ENCODE data around the gene PPL.
"Not testable (repeated sequence)": the region's sequence is repeated elsewhere in the genome, so short reads cannot be mapped to it uniquely, and the experiment has no call there.

PPL gene
- total RNA-seq, result 0 reads per million in 4 donors

DNA sequence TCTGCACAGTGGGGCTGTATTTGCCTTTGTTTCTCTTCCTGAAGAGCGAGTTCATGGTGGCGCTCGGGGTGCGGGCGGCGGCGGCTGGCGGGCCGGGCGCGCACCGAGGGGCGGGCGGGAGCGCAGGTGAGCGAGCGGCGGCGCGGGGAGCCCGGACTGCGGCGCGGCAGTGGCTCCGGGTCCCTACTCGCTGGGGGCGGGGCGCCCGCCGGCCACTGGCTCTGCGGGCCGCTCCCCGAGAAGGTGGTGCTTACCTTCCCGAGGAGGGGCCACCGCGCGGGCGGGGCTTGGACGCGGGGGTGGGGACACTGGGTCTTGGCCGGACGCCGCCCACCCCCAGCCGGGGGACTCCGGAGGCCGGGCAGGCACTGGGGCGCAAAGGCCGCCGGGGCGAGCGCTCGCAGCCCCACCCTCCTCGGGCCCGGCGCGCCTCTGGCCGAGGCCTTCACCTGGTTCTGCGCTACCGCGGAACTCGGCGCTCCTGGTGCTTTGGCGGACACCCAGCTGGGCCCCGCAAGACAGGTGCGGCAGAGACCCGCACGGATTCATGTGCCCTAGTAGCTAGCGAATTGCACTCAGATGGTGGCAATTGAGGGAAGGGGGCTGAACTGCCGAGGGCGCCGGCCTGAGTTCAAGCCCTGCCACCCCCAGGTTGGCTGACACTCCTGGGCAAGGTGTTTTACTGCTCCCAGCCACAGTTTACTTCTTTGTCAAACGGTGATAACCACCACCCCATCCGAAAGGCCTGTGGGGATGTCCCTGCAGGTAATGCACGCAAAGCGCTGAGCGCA, at the start of gene PPL:
Gene PPL, minus strand, starts transcription at position 158 of the 791 bp plus-strand sequence. Its CDS starts 103 bp downstream, at position 55.
- DNase-seq, result no peak

- no peak for DNase-seq
These were observed 47.4 kb upstream of the PPL start for GRCh38 chr16:4984174-4984990.

DNA sequence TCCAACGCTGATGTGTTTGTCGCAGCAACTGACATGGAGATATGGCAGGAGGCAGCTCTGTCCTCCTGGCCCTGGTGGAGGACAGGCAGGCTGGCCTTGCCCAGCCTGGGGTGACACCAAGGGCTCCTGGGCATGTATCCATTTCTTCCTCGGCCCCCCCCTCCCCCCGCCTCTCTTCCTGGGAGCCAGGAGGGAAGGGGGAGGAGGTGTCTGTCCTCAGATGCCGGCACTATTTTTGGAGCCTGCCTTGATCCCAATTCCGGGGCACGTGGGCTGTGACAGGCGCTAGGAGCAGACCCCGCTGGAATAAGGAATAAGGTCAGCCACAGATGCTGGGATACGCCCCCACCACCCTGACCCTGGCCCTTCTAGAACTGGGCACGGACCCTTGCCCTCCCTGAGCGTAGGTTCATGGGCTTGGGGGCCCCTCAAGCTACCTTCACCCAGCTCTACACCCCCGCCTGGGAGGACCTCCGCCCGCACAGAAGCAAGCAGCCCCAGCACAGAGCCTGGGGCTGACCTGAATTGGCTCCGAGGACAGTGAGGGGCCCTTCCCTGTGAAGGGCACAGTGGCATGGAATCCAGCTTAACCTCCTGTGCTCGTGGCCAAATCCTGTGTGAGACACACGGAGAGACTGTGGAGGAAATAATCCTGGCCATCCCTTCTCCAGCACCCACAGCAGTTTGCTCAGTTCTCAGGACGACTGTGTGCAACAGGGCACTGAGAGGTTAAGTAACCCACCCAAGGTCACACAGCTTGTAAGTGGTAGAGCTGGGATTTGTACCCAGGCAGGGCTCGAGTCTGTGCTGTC, 45.3 kb upstream of the PPL start:
- no peak for DNase-seq

DNA sequence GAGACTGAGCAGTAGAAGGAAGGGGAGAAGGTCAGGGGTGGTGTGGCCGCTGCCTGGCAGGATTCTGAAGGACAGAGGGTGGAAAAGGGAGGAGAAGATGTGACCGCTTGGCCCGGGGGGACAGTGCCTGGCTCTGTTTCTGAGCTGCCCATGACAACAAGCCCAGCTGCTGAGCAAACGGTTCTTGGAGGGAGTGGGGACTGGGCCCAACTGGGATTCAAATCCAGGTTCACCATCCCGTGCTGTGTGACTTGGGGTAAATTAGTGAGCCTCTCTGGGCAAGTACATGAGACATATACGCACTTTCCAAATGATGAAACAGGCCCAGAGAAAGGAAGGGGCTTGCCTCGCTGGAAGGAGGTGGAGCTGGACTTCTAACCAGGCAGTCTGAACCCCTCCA, 44.5 kb upstream of the PPL start:
- no peak for DNase-seq

- DNase-seq, result no peak
These were observed 43.7 kb upstream of the PPL start for GRCh38 chr16:4980691-4981090.

DNA sequence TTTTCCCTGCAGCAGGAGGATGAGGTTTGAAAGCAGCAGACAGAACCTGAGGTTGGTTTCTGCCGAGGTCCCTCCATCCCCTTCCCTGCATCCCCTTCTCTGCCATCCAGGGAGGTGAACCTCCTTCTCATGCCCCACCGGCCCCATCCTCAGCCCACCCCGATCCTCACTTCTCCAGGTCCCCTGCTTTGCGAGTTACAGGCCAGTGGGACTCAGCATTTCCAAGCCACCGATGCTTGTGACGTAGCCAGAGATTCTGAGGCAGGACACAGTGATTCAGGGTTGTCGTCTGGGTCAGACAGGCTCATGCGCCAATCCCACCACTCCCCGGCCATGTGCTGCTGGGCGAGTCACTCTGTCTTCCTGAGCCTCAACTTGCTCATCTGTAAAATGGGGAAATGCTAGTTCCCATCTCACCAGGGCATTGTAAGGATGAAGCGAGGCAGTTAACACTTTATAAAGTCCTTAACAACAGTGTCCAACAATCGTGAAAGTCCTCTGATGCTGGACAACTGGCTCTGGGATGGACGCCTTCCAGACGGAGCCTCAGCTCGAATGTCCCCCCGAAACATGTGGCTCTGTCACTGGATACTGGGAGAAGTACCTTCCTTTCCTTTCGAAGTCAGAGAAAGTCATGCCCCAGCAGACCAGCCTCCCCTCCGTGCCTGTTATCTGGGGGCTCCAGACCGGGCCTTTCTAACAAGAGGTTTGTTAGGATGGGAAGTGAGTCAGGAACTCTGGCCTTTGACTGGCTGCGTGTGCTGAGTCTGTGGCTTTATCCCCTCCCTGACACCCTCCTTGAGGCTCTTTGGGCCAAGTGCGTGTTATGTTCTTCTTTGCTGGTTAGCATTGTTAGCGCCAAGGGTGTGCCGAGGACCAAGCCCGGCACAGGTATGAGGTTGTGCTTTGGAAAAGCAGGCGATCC, 43.0 kb upstream of the PPL start:
- no peak for DNase-seq

DNA sequence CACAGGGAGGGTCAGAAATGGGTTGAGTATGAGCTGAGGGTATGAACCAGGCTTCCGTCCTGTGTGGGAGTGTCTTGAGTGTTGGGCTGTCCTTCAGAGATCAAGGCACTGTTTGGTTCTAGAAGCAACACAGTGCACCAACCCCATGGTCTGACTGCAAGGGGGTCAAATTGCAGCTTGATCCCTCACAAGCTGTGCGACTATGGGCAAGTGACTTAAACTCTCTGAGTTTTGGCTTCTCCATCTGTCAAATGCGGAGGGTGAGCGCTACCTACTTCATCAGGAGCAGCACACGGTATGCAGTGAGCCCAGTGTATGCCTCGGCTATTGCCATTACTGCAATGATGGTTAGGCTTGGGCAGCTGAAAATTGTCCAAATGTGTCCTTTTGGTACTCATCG, 42.2 kb upstream of the PPL start:
- DNase-seq, result no peak

- no peak for DNase-seq
These were observed 39.7 kb upstream of the PPL start for GRCh38 chr16:4976611-4977145.

DNA sequence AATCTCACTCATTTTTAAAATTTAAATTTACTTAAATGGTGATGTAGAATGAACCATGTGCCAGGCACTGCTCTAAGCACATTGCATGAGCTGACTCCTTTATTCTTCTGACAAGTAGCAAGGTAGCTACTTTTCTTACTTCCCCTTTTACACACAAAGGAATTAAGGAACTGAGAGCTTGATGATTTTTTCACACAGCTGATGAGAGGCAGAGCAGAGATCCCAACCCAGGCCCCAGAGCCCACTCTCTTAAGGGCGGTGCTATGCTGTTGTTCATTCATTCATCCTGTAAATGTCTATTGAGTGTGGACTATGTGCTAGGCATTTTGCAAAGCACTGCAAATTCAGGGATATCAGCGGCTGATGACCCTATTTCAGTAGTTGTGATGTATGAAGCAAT, 39.1 kb upstream of the PPL start:
- DNase-seq, result no peak

DNA sequence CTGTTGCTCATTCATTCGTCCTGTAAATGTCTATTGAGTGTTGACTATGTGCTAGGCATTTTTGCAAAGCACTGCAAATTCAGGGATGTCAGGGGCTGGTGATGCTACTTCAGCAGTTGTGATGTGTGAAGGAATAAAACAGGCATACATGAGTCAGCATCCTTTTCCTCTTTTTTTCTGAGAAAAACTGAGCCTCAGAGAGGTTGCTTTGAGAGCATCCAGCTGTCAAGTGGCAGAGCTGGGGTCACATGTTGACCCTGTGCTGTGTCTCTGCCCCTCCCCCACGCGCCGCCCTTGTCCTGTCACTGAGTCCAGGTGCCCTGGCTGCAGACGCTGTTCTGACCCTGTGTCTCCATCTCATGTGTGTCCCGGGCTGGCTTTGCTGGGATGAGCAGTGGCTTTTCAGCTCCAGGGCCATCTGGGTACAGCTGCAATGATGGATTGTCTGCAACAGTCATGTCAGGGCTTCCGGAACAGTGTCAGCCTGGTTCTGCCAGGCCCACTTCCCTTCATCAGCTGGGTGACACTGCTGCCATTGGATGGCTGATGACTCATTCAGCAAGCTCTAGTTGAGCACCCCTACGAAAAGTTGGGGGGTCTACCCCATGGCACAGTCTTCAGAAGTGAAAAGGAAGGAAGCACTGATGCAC, 36.1 kb upstream of the PPL start:
- DNase-seq, result peak in 1 of 5 donors; percentile 79

DNA sequence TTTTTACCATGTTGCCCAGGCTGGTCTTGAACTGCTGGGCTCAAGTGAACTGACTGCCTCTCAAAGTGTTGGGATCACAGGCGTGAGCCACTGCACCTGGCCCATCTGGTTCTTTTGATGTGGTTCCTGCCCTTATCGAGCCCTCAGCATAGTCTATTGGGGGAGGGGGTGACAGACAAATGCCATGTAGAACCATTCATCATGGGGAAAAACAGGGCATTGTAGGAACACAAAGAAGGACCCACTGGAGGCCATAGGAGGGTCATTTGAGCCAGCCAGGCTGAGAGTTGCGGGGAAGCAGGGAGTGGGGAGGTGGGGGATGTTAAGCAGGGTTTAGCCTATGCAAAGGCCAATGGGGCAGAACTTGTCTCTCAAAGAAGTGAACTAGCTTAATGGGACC, 33.1 kb upstream of the PPL start:
- no peak for DNase-seq

- DNase-seq, result no peak
These were observed 32.0 kb upstream of the PPL start for GRCh38 chr16:4968879-4969483.

DNA sequence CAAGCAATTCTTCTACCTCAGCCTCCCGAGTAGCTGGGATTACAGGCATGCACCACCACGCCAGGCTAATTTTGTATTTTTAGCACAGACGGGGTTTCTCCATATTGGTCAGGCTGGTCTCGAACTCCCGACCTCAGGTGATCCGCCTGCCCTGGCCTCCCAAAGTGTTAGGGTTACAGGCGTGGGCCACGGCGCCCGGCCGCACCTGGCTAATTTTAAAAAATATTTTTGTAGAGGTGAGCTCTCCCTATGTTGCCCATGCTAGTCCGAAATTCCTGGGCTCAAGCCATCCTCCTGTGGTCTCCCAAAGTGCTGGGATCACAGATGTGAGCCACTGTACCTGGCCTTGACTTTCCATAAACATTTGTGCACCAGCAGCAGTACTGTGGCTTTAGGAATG, 31.3 kb upstream of the PPL start:
- DNase-seq, result not testable (repeated sequence)

GRCh38 chr16:4966736-4967453, 29.9 kb upstream of the PPL start:
- DNase-seq, result no peak

DNA sequence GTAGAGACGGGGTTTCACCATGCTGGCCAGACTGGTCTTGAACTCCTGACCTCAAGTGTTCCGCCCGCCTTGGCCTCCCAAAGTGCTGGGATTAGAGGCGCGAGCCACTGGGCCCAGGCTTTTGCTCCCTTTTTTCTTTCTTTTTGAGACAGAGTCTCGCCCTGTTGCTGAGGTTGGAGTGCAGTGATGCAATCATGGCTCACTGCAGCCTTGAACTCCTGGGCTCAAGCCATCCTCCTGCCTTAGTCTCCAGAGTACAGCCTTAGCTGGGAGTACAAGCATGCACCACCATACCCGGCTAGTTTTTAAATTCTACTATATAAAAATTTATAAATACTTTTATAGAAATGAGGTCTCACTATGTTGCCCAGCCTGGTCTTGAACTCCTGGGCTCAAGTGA, 26.6 kb upstream of the PPL start:
- DNase-seq, result not testable (repeated sequence)

DNA sequence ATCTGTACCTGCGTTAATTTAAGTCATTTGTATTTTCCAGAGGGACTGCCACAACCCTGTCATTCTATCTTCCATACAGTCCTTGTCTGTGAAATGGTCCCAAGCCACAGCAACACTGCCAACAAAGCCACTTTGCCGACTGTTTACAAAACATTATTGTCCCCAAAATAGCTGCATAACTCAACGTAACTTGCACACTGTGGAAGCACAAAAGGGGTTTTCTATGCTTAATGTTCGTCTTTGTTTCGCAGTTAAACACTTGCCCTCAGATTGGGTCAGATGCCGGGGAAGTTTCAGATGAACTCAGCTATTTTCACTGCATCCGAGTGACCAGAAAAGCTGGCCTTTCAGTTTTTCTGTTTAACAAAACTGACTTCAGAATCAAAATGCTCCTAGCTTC, 25.8 kb upstream of the PPL start:
- no peak for DNase-seq

DNA sequence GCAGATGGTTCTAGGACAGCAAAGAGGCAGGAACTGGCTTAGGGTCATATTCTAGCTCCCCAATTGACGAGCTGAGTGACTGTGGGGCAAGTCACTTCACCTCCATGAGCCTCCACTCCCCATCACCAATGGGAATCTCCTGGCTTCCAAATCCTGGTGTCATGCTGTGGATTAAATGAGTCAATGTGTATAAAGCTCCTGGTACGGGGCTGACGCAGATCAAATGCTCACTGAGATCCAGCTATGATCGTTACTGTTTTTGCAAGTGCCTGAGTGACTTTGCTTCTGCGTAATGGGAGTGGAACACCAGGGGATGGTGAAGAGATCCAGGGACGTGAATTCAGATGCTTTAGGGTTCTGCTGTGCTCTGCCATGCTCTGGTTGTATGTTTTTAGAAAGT, 23.6 kb upstream of the PPL start:
- no peak for DNase-seq

DNA sequence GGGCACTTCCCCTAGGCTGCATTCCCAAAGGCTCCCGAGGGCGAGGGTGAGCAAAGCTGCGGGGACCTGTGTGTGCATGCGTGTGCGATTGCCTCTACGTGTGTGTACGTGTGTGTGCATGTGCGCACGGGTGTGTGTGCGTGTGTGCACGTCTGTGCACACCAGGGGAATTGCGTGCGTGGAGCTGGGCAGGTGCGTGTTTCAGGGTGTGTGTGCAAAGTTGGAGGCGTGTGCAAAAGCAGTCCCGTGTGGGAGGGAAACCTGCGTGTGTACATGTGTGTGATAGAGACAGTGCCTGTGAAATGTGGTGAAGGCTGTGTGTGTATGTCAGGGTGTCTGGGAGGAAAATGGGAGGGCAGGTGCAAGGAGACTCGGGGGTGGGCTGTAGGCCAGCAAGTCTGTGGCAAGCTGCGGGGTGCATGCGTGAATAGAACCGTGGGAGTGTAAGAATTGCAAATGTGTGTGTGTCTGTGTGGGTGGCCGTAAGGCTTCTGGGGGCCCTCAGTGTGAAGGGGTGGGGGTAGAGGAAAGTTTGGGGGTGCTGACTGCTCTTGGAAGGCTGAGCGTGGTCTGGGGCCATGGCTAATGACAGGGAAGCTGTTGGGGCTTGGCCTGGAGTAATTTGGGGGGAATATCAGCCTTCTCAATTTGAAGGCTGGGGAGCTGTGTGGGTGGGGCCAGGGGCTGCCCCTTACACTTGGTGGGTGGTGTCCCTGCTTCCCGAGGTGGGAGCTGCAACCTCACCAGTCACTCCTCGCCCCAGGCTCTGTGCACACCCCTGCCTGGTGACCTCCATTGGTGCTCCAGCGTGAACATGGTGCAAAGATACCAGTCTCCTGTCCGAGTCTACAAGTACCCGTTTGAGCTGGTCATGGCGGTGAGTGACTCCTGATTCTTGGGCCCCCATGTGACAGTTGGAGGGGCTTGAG, 21.8 kb upstream of the PPL start:
- DNase-seq, result no peak
